B cell (primary cell): ENCODE data around the gene NCOA4. TPM values are rescaled to one million over a fixed set of nuclear protein-coding genes. Genes with fewer than 3 reads are reported as not detected.

Source experiments
- ATAC-seq: fragments of 200-7000 bp; cut with Tn5 transposase; one replicate; pipeline ENCODE4 v1.10.0; 2021; ENCODE audit warnings: low read depth, mild to moderate bottlenecking, moderate number of reproducible peaks, moderate library complexity
- CTCF ChIA-PET: fragments of 350-600 bp; sonication (Branson Sonifier 250); formaldehyde crosslinking; loops from one replicate; lab custom pipeline; 2021; ENCODE audit warnings: antibody characterized with exemption, inconsistent platforms; lab: Charles Lee
- POLR2A ChIA-PET: fragments of 350-600 bp; sonication (Branson Sonifier 250); formaldehyde crosslinking; loops from one replicate; lab custom pipeline; 2021; ENCODE audit warnings: antibody characterized with exemption; lab: Charles Lee
- DNase-seq: peaks from one replicate; pipeline ENCODE4 v3.0.0; 2013
- H2AFZ ChIP-seq: 2 replicates; pipeline ENCODE4 v1.6.1; 2012; ENCODE audit warnings: mild to moderate bottlenecking, low read depth, low read length; ENCODE audit not compliant: insufficient read depth, poor library complexity, severe bottlenecking
- H3K27ac ChIP-seq, 2 donors: 1 replicate in 1 of 2; 2 replicates in 1 of 2; pipeline ENCODE4 v1.5.1; 2012 to 2013; ENCODE audit warnings: low read length in 2 of 2, mild to moderate bottlenecking in 2 of 2, moderate library complexity in 1 of 2
- H3K27me3 ChIP-seq, 4 experiments: fragments of 200-600 bp in 1 of 4; sonication (generic) in 1 of 4; replicated peaks in 1 of 4; 1 replicate in 2 of 4; 2 replicates in 2 of 4; pipeline versions ENCODE4 v1.6.1 to v1.7.0; 2013 to 2016; ENCODE audit warnings: low read length in 3 of 4, mild to moderate bottlenecking in 2 of 4, mixed read lengths in 1 of 4, moderate library complexity in 1 of 4; ENCODE audit not compliant: insufficient read depth in 4 of 4, control insufficient read depth in 3 of 4; ENCODE audit errors: control extremely low read depth in 1 of 4
- H3K36me3 ChIP-seq, 2 experiments: replicated peaks in 1 of 2; 1 replicate in 1 of 2; 2 replicates in 1 of 2; pipeline versions ENCODE4 v1.6.1 to v1.7.1; 2013; ENCODE audit warnings: low read length in 1 of 2; ENCODE audit not compliant: insufficient read depth in 2 of 2, control insufficient read depth in 1 of 2; ENCODE audit errors: control extremely low read depth in 1 of 2, extremely low read depth in 1 of 2
- H3K4me1 ChIP-seq, 2 donors: fragments of 200-600 bp in 1 of 2; sonication (generic) in 1 of 2; 1 replicate in 1 of 2; 2 replicates in 1 of 2; pipeline versions ENCODE4 v1.5.1 to v1.6.1; 2013 to 2017; ENCODE audit warnings: low read length in 2 of 2; ENCODE audit not compliant: control insufficient read depth in 2 of 2, insufficient read depth in 2 of 2
- H3K4me2 ChIP-seq: replicated peaks from 2 replicates; pipeline ENCODE3; 2012; ENCODE audit warnings: mild to moderate bottlenecking, low read depth, low read length; ENCODE audit not compliant: poor library complexity, severe bottlenecking
- H3K4me3 ChIP-seq, 5 experiments: fragments of 200-600 bp in 1 of 5; sonication (generic) in 1 of 5; 1 replicate in 3 of 5; 2 replicates in 2 of 5; pipeline versions ENCODE4 v1.5.1 to v1.7.0; 2011 to 2016; ENCODE audit warnings: low read length in 4 of 5, mild to moderate bottlenecking in 4 of 5, low read depth in 2 of 5, control low read depth in 1 of 5, moderate library complexity in 1 of 5; ENCODE audit not compliant: insufficient read depth in 1 of 5; ENCODE audit errors: control extremely low read depth in 1 of 5, extremely low read depth in 1 of 5
- H3K79me2 ChIP-seq: fragments of 200-600 bp; sonication (generic); one replicate; pipeline ENCODE4 v1.6.0; 2016; ENCODE audit warnings: low read length; ENCODE audit not compliant: control insufficient read depth, insufficient read depth
- H3K9ac ChIP-seq: fragments of 200-600 bp; sonication (generic); 2 replicates; pipeline ENCODE4 v1.6.1; 2017; ENCODE audit warnings: mild to moderate bottlenecking, low read length, moderate library complexity
- H3K9me3 ChIP-seq, 3 donors: one replicate each; pipeline versions ENCODE4 v1.6.1 to v1.7.1; 2013; ENCODE audit warnings: low read length in 2 of 3; ENCODE audit not compliant: control insufficient read depth in 2 of 3, insufficient read depth in 1 of 3; ENCODE audit errors: control extremely low read depth in 1 of 3
- H4K20me1 ChIP-seq: 2 replicates; pipeline ENCODE4 v1.6.0; 2012; ENCODE audit warnings: mild to moderate bottlenecking, low read length; ENCODE audit not compliant: insufficient read depth, control insufficient read depth, poor library complexity, severe bottlenecking
- H3K27ac Mint-ChIP-seq: one replicate; pipeline ENCODE4 v1.8.0; 2021; ENCODE audit warnings: mixed read lengths
- H3K27me3 Mint-ChIP-seq: one replicate; pipeline ENCODE4 v1.8.0; 2021; ENCODE audit warnings: mixed read lengths
- H3K4me1 Mint-ChIP-seq: one replicate; pipeline ENCODE4 v1.8.0; 2021; ENCODE audit warnings: mixed read lengths
- H3K4me3 Mint-ChIP-seq: one replicate; pipeline ENCODE4 v1.8.0; 2021; ENCODE audit warnings: mixed read lengths
- H3K9me3 Mint-ChIP-seq: one replicate; pipeline ENCODE4 v1.8.0; 2022; ENCODE audit warnings: mixed read lengths; ENCODE audit not compliant: insufficient read depth
- EZH2 ChIP-seq: IDR thresholded peaks from 2 replicates; pipeline ENCODE4 v1.6.1; 2012; ENCODE audit warnings: borderline replicate concordance, low read depth, mild to moderate bottlenecking, moderate library complexity, low read length; ENCODE audit not compliant: insufficient read depth, poor library complexity, severe bottlenecking
- WGBS: methylation state at CpG from one replicate; pipeline ENCODE4 v1.1.5; 2013; ENCODE audit warnings: missing lambda C conversion rate; ENCODE audit not compliant: insufficient coverage; 5-methylcytosine and 5-hydroxymethylcytosine counted together
- intact Hi-C: fragments of 100-400 bp; cut with micrococcal nuclease; formaldehyde crosslinking; loops from one replicate; pipeline ENCODE4 v1.10.0; 2022
- polyA plus RNA-seq: library from polyadenylated mRNA; depleted of rRNA; stranded (reverse); fragments of >200 nt; gene quantifications from 2 replicates; pipeline ENCODE4 v1.2.3, GENCODE V29; 2012
- total RNA-seq, 2 donors: library from RNA; stranded (reverse); fragments of 120-200 nt in 1 of 2; gene quantifications; 1 replicate in 1 of 2; 2 replicates in 1 of 2; pipeline versions ENCODE4 v1.2.3 to v1.2.4, GENCODE V29; 2013 to 2022
- TF ChIP-seq, protein P1 (sequence below): fragments of 200-600 bp; IDR thresholded peaks from one replicate; pipeline ENCODE4 v1.8.0; 2022; ENCODE audit warnings: antibody characterized with exemption, mild to moderate bottlenecking

The NCOA4 gene
- total and polyA plus RNA-seq, 2 donors (not counting 1 experiment from before 2014, with no cell fraction given): 27.1 to 69.7 TPM

DNA sequence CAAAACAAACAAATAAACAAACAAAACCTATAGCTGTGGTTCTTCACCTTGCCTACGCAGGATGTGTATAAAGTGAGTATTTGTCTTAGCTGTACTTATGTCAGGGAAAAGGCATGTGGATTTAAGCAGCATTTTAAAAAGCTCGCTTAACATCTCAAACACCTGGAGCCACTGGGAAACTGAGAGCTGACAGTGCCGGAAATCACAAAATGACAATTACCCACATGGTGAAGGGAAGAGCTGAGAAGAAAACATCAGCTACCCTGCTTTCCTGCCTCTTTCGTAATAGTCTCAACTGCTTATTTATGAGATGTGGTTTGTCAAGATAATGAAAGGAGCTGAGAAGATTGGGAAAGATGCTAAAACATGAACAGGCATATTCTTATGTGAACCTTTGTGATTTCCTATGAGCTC is 46.7 kb upstream of the NCOA4 start:
- POLR2A ChIA-PET: no interaction called here

DNA sequence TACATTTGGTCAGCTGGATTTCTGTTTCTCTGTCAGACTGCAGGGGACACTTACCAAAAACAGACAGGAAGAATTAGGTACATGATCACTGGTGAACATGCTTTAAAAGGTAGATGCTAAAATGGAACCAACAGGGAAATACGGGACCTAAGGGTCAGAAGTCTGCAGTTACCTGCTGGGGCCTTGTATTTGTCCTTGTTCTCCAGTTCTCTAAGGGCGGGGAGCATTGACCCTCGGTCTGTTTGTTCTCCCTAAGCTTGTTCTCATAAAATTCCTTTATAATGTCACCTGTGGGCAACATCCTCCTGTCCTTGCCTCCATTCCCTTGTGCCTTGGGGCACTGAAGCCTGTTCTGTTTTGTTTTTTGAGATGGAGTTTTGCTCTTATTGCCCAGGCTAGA is 45.4 kb upstream of the NCOA4 start:
- no peaks in the 10 kb centered on the region for H4K20me1 ChIP-seq
- DNase-seq: no peak
- intact Hi-C loops: no loop called here
- H3K4me1 Mint-ChIP-seq: peaks cover 20% of the 10 kb centered on the region
- H3K4me3 Mint-ChIP-seq: no peak overlapping the region
- H3K27me3 ChIP-seq: no peaks in the 10 kb centered on the region
- CTCF ChIA-PET: no interaction called here
- 94% methylated on average over 3 of the region's 3 CpGs for WGBS
- POLR2A ChIA-PET: no interaction called here
- H3K4me3 ChIP-seq: no peak overlapping the region
- H3K79me2 ChIP-seq: no peaks in the 10 kb centered on the region
- H3K9ac ChIP-seq: no peak overlapping the region
- no peaks in the 10 kb centered on the region for H3K36me3 ChIP-seq
- peaks cover 0 to 11% of the 10 kb centered on the region in 2 donors for H3K4me1 ChIP-seq
- TF ChIP-seq, protein P1, sequence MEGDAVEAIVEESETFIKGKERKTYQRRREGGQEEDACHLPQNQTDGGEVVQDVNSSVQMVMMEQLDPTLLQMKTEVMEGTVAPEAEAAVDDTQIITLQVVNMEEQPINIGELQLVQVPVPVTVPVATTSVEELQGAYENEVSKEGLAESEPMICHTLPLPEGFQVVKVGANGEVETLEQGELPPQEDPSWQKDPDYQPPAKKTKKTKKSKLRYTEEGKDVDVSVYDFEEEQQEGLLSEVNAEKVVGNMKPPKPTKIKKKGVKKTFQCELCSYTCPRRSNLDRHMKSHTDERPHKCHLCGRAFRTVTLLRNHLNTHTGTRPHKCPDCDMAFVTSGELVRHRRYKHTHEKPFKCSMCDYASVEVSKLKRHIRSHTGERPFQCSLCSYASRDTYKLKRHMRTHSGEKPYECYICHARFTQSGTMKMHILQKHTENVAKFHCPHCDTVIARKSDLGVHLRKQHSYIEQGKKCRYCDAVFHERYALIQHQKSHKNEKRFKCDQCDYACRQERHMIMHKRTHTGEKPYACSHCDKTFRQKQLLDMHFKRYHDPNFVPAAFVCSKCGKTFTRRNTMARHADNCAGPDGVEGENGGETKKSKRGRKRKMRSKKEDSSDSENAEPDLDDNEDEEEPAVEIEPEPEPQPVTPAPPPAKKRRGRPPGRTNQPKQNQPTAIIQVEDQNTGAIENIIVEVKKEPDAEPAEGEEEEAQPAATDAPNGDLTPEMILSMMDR: no peak
- no peak for TF ChIP-seq EZH2
- no peaks in the 10 kb centered on the region for H3K9me3 Mint-ChIP-seq
- H3K27ac ChIP-seq: no peak overlapping the region
- H3K27ac Mint-ChIP-seq: no peak overlapping the region
- H2AFZ ChIP-seq: no peak overlapping the region
- H3K9me3 ChIP-seq: peaks cover 0 to 4% (median 0%) of the 10 kb centered on the region in 3 donors
- no peaks in the 10 kb centered on the region for H3K27me3 Mint-ChIP-seq
- no peak for ATAC-seq
- H3K4me2 ChIP-seq: no peak overlapping the region

More for the DNA sequence above, 46.7 kb upstream of the NCOA4 start:
- no peak for DNase-seq
- Mint-ChIP-seq H3K9me3 (no peaks in the 10 kb centered on the region), H3K27me3 (no peaks in the 10 kb centered on the region), H3K4me3 (no peak overlapping the region), H3K4me1 (peaks cover 18% of the 10 kb centered on the region), H3K27ac (no peak overlapping the region)
- intact Hi-C loops: no loop called here
- no peak for ATAC-seq
- no CpG with 5 or more reads among the region's 4 CpGs for WGBS
- H3K9ac ChIP-seq: no peak overlapping the region
- peaks cover 0 to 11% of the 10 kb centered on the region in 2 donors for H3K4me1 ChIP-seq
- no peaks in the 10 kb centered on the region for H3K79me2 ChIP-seq
- H3K4me3 ChIP-seq: no peak overlapping the region
- no peaks in the 10 kb centered on the region for H4K20me1 ChIP-seq
- H3K4me2 ChIP-seq: no peak overlapping the region
- CTCF ChIA-PET: interaction anchor here (0.7 kb wide), 1 partner anchor 49 kb away, joined by 3 read pairs; no protein-coding TSS in a partner anchor
- H3K27me3 ChIP-seq: no peaks in the 10 kb centered on the region
- no peak overlapping the region for H3K27ac ChIP-seq
- TF ChIP-seq EZH2: no peak
- TF ChIP-seq, protein P1: no peak
- peaks cover 0 to 4% (median 0%) of the 10 kb centered on the region in 3 donors for H3K9me3 ChIP-seq
- no peaks in the 10 kb centered on the region for H3K36me3 ChIP-seq
- H2AFZ ChIP-seq: peak overlapping the region; percentile 7
